SK-N-SH treated with all-trans-retinoic acid at 6 μM for 48 hours (cell line): Measurements from ENCODE around the gene SFXN5.

Experiments
- ATAC-seq: fragments of 200-7000 bp; cut with Tn5 transposase; 3 replicates; pipeline ENCODE4 v1.9.1; 2020; ENCODE audit warnings: mild to moderate bottlenecking, moderate library complexity
- ARNTL ChIP-seq: fragments of 450-650 bp; formaldehyde crosslinking; IDR thresholded peaks from 2 replicates; pipeline ENCODE4 v1.5.0; 2020; ENCODE audit warnings: low read depth, mild to moderate bottlenecking, moderate library complexity, borderline replicate concordance
- BACH2 ChIP-seq: fragments of 250-450 bp; sonication (Bioruptor Pico); IDR thresholded peaks from 2 replicates; pipeline ENCODE4 v1.9.0; 2021; ENCODE audit warnings: mild to moderate bottlenecking, borderline replicate concordance
- CSDC2 ChIP-seq: fragments of 250-450 bp; sonication (Bioruptor Pico); IDR thresholded peaks from 2 replicates; pipeline ENCODE4 v1.5.0; 2020; ENCODE audit warnings: mild to moderate bottlenecking, moderate library complexity
- ESRRG ChIP-seq: fragments of 250-450 bp; sonication (Bioruptor Pico); IDR thresholded peaks from 2 replicates; pipeline ENCODE4 v1.6.1; 2021; ENCODE audit warnings: mild to moderate bottlenecking
- GLIS3 ChIP-seq: fragments of 250-450 bp; sonication (Bioruptor Pico); IDR thresholded peaks from 2 replicates; pipeline ENCODE4 v1.5.0; 2020; ENCODE audit warnings: mild to moderate bottlenecking, moderate library complexity
- ISL1 ChIP-seq: fragments of 250-450 bp; sonication (Bioruptor Pico); IDR thresholded peaks from 2 replicates; pipeline ENCODE4 v2.1.2; 2022; ENCODE audit warnings: mild to moderate bottlenecking, moderate library complexity
- OSR1 ChIP-seq: fragments of 250-450 bp; sonication (Bioruptor Pico); IDR thresholded peaks from 2 replicates; pipeline ENCODE4 v1.8.0; 2022; ENCODE audit warnings: moderate library complexity, mild to moderate bottlenecking, inconsistent platforms
- PPARA ChIP-seq: fragments of 250-450 bp; sonication (Bioruptor Pico); IDR thresholded peaks from 2 replicates; pipeline ENCODE4 v1.5.0; 2020; ENCODE audit warnings: mild to moderate bottlenecking, borderline replicate concordance
- RARB ChIP-seq: fragments of 250-450 bp; sonication (Bioruptor Pico); IDR thresholded peaks from 2 replicates; pipeline ENCODE4 v1.8.0; 2021; ENCODE audit warnings: mild to moderate bottlenecking, moderate library complexity
- TCF4 ChIP-seq: fragments of 250-450 bp; sonication (Bioruptor Pico); IDR thresholded peaks from 2 replicates; pipeline ENCODE4 v1.8.0; 2021; ENCODE audit warnings: mild to moderate bottlenecking, moderate library complexity, borderline replicate concordance
- TOX ChIP-seq: fragments of 250-450 bp; sonication (Bioruptor Pico); IDR thresholded peaks from 2 replicates; pipeline ENCODE4 v1.8.0; 2021; ENCODE audit warnings: mild to moderate bottlenecking, moderate library complexity, borderline replicate concordance
- ZC3H10 ChIP-seq: fragments of 250-450 bp; sonication (Bioruptor Pico); IDR thresholded peaks from 2 replicates; pipeline ENCODE4 v1.5.1; 2021; ENCODE audit warnings: mild to moderate bottlenecking, moderate library complexity
- ZFP3 ChIP-seq: fragments of 250-450 bp; sonication (Bioruptor Pico); IDR thresholded peaks from 2 replicates; pipeline ENCODE4 v1.5.0; 2020; ENCODE audit warnings: mild to moderate bottlenecking, moderate library complexity
- ZFP30 ChIP-seq: fragments of 450-650 bp; formaldehyde crosslinking; IDR thresholded peaks from 2 replicates; pipeline ENCODE4 v1.5.0; 2022; ENCODE audit warnings: mild to moderate bottlenecking, moderate library complexity
- ZNF565 ChIP-seq: fragments of 450-650 bp; formaldehyde crosslinking; conservative IDR thresholded peaks from 2 replicates; pipeline ENCODE4 v1.5.0; 2020; ENCODE audit warnings: low read depth, mild to moderate bottlenecking, moderate library complexity
- ZNF70 ChIP-seq: fragments of 450-650 bp; formaldehyde crosslinking; IDR thresholded peaks from 2 replicates; pipeline ENCODE4 v1.5.0; 2020; ENCODE audit warnings: mild to moderate bottlenecking, moderate library complexity
- ZNF8 ChIP-seq: fragments of 450-650 bp; formaldehyde crosslinking; IDR thresholded peaks from 2 replicates; pipeline ENCODE4 v1.5.0; 2020; ENCODE audit warnings: mild to moderate bottlenecking, moderate library complexity
- TF ChIP-seq, protein P1 (sequence below): fragments of 250-450 bp; sonication (Bioruptor Pico); IDR thresholded peaks from 2 replicates; pipeline ENCODE4 v1.8.0; 2020; ENCODE audit warnings: mild to moderate bottlenecking, moderate library complexity, borderline replicate concordance
- TF ChIP-seq, protein P2 (sequence below): fragments of 250-450 bp; sonication (Bioruptor Pico); IDR thresholded peaks from 2 replicates; pipeline ENCODE4 v1.5.1; 2021; ENCODE audit warnings: mild to moderate bottlenecking, moderate library complexity
- TF ChIP-seq, protein P3 (sequence below): fragments of 250-450 bp; sonication (Bioruptor Pico); IDR thresholded peaks from 2 replicates; pipeline ENCODE4 v1.5.0; 2020; ENCODE audit warnings: mild to moderate bottlenecking, moderate library complexity
- TF ChIP-seq, protein P4 (sequence below): fragments of 250-450 bp; sonication (Bioruptor Pico); IDR thresholded peaks from 2 replicates; pipeline ENCODE4 v1.8.0; 2021; ENCODE audit warnings: low read depth, mild to moderate bottlenecking, moderate library complexity, borderline replicate concordance

The SFXN5 gene

DNA sequence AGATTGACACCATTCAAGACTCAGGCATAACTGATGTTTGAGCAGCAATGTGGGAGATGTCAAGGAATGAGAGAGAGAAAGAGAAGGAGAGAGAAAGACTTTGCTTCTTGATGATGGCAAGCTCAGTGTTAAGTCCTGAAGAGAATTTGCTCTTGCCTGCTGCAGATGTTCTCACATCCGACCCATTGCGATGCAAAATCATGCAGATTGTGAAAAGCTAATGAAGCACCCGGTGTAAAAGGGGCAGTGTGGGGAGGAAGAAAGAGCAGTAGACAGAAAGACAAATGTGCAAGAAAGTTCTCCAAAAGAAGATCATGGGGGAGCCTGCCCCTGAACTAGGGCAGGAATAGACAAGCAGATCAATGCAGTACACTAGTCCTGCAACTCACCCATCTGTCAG is 96.5 kb downstream of the SFXN5 start:
- no peak for TF ChIP-seq BACH2
- TF ChIP-seq, protein P1, sequence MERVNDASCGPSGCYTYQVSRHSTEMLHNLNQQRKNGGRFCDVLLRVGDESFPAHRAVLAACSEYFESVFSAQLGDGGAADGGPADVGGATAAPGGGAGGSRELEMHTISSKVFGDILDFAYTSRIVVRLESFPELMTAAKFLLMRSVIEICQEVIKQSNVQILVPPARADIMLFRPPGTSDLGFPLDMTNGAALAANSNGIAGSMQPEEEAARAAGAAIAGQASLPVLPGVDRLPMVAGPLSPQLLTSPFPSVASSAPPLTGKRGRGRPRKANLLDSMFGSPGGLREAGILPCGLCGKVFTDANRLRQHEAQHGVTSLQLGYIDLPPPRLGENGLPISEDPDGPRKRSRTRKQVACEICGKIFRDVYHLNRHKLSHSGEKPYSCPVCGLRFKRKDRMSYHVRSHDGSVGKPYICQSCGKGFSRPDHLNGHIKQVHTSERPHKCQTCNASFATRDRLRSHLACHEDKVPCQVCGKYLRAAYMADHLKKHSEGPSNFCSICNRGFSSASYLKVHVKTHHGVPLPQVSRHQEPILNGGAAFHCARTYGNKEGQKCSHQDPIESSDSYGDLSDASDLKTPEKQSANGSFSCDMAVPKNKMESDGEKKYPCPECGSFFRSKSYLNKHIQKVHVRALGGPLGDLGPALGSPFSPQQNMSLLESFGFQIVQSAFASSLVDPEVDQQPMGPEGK = no peak
- no peak for TF ChIP-seq TCF4 (CRISPR knock-in tag)
- TF ChIP-seq ZFP3 (CRISPR knock-in tag) = no peak
- no peak for TF ChIP-seq GLIS3
- TF ChIP-seq, protein P2, sequence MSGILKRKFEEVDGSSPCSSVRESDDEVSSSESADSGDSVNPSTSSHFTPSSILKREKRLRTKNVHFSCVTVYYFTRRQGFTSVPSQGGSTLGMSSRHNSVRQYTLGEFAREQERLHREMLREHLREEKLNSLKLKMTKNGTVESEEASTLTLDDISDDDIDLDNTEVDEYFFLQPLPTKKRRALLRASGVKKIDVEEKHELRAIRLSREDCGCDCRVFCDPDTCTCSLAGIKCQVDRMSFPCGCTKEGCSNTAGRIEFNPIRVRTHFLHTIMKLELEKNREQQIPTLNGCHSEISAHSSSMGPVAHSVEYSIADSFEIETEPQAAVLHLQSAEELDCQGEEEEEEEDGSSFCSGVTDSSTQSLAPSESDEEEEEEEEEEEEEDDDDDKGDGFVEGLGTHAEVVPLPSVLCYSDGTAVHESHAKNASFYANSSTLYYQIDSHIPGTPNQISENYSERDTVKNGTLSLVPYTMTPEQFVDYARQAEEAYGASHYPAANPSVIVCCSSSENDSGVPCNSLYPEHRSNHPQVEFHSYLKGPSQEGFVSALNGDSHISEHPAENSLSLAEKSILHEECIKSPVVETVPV = no peak
- no peak for TF ChIP-seq ZNF565 (CRISPR knock-in tag)
- TF ChIP-seq ESRRG (CRISPR knock-in tag) = no peak
- TF ChIP-seq ZNF8 = no peak
- TF ChIP-seq OSR1 = no peak
- TF ChIP-seq, protein P3, sequence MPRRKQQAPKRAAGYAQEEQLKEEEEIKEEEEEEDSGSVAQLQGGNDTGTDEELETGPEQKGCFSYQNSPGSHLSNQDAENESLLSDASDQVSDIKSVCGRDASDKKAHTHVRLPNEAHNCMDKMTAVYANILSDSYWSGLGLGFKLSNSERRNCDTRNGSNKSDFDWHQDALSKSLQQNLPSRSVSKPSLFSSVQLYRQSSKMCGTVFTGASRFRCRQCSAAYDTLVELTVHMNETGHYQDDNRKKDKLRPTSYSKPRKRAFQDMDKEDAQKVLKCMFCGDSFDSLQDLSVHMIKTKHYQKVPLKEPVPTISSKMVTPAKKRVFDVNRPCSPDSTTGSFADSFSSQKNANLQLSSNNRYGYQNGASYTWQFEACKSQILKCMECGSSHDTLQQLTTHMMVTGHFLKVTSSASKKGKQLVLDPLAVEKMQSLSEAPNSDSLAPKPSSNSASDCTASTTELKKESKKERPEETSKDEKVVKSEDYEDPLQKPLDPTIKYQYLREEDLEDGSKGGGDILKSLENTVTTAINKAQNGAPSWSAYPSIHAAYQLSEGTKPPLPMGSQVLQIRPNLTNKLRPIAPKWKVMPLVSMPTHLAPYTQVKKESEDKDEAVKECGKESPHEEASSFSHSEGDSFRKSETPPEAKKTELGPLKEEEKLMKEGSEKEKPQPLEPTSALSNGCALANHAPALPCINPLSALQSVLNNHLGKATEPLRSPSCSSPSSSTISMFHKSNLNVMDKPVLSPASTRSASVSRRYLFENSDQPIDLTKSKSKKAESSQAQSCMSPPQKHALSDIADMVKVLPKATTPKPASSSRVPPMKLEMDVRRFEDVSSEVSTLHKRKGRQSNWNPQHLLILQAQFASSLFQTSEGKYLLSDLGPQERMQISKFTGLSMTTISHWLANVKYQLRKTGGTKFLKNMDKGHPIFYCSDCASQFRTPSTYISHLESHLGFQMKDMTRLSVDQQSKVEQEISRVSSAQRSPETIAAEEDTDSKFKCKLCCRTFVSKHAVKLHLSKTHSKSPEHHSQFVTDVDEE (CRISPR knock-in tag) = no peak
- no peak for TF ChIP-seq CSDC2 (CRISPR knock-in tag)
- TF ChIP-seq ZNF70 = no peak
- no peak for TF ChIP-seq ISL1 (CRISPR knock-in tag)
- TF ChIP-seq, protein P4, sequence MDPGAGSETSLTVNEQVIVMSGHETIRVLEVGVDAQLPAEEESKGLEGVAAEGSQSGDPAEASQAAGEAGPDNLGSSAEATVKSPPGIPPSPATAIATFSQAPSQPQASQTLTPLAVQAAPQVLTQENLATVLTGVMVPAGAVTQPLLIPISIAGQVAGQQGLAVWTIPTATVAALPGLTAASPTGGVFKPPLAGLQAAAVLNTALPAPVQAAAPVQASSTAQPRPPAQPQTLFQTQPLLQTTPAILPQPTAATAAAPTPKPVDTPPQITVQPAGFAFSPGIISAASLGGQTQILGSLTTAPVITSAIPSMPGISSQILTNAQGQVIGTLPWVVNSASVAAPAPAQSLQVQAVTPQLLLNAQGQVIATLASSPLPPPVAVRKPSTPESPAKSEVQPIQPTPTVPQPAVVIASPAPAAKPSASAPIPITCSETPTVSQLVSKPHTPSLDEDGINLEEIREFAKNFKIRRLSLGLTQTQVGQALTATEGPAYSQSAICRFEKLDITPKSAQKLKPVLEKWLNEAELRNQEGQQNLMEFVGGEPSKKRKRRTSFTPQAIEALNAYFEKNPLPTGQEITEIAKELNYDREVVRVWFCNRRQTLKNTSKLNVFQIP (CRISPR knock-in tag) = no peak
- no peak for TF ChIP-seq ZC3H10 (CRISPR knock-in tag)
- ATAC-seq = no peak

- TF ChIP-seq, protein P3 (CRISPR knock-in tag) = no peak
- no peak for TF ChIP-seq PPARA
- no peak for TF ChIP-seq ESRRG (CRISPR knock-in tag)
- no peak for TF ChIP-seq ZNF70
- no peak for TF ChIP-seq GLIS3
- no peak for TF ChIP-seq RARB (CRISPR knock-in tag)
- no peak for TF ChIP-seq ZFP30
- TF ChIP-seq TCF4 (CRISPR knock-in tag) = no peak
- no peak for TF ChIP-seq ISL1 (CRISPR knock-in tag)
- no peak for TF ChIP-seq ZNF565 (CRISPR knock-in tag)
- no peak for TF ChIP-seq ARNTL (CRISPR knock-in tag)
- TF ChIP-seq, protein P2 = no peak
- TF ChIP-seq TOX (CRISPR knock-in tag) = no peak
- TF ChIP-seq OSR1 = no peak
- no peak for TF ChIP-seq ZFP3 (CRISPR knock-in tag)
- TF ChIP-seq, all 23 proteins: peak for 0
- no peak for ATAC-seq
Observed at GRCh38 chr2:72974436-72974754, 97.1 kb downstream of the SFXN5 start.
